Measurements from ENCODE around the gene MLPH. TPM values are rescaled to one million over a fixed set of nuclear protein-coding genes. Genes with fewer than 3 reads are reported as not detected.

MLPH gene
- total and polyA plus RNA-seq, 2 of the 13 experiments (the other 11 are each of a cell fraction or from before 2014, with no cell fraction given) = 0.12 TPM; not detected in 1

DNA sequence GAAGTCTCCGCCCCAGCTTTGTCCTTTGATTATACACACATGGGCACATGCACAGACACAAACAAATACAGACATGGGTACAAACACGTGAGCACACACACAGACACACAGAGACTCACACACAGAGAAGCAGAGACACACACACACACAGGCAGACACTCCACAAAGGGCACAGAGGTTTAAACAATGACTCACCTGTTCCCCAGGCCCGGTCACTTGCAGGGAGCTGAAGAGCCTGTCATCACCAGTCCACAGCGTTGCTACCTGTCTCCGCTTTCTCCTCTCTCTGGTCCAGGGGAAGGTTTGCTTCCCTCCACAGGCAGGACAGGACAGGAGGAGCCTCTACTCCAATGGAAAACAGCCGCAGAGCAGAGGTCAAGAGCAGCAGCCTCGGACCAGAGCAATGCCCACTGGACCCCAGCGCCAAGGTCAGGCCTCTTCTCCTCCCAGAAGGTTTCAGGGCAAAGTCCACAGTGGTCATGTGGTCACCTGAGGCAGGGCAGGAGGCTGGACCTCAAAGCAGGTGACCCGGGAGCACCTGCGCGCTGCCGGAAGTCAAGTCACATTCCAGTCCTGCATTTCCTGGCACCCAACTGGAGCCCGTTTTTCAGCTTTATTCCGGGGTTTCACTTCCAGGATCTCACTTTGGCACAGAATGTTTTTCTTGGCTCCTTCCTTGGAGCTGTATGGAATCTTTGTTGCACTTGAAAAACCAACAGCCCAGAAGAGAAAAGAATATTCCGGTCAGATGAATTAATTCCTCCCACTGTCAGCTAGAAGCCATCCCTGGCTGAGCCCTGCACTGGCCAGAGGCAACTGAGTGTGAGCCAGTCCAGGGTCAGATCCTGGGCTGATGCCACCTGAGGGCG lies 103.5 kb downstream of the MLPH start, which contains the start of gene RAB17 (continued):
- no peak for TF ChIP-seq ZNF879 (CRISPR knock-in tag; IDR thresholded peaks at IDR 0.05)
- peak; percentile 82; the same call in 1 of the 2 replicates for TF ChIP-seq ZNF891 (CRISPR knock-in tag; IDR thresholded peaks at IDR 0.05)
- peak; percentile 19; the same call in 1 of the 2 replicates for TF ChIP-seq XBP1 (CRISPR knock-in tag; IDR thresholded peaks at IDR 0.05)
- TF ChIP-seq ZNF331 (CRISPR knock-in tag; IDR thresholded peaks at IDR 0.05) = peak; percentile 81
- TF ChIP-seq TBL1XR1 (IDR thresholded peaks at IDR 0.05; ENCODE audit: borderline replicate concordance, low read length, partially characterized antibody) = no peak
- 0 out of 2 replicates have a peak, but pooled peaks have one; percentile 11 for TF ChIP-seq ZNF569 (CRISPR knock-in tag; IDR thresholded peaks at IDR 0.05; ENCODE audit: borderline replicate concordance)
- TF ChIP-seq, protein P1, sequence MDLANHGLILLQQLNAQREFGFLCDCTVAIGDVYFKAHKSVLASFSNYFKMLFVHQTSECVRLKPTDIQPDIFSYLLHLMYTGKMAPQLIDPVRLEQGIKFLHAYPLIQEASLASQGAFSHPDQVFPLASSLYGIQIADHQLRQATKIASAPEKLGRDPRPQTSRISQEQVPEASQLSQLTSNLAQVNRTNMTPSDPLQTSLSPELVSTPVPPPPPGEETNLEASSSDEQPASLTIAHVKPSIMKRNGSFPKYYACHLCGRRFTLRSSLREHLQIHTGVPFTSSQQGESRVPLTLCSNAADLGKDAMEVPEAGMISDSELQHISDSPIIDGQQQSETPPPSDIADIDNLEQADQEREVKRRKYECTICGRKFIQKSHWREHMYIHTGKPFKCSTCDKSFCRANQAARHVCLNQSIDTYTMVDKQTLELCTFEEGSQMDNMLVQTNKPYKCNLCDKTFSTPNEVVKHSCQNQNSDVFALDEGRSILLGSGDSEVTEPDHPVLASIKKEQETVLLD (CRISPR knock-in tag; IDR thresholded peaks at IDR 0.05; ENCODE audit: low read depth) = peak; percentile 52; the same call in 1 of the 2 replicates
- 0 out of 2 replicates have a peak, but pooled peaks have one; percentile 11 for TF ChIP-seq ZNF777 (CRISPR knock-in tag; IDR thresholded peaks at IDR 0.05)
- TF ChIP-seq, protein P2, sequence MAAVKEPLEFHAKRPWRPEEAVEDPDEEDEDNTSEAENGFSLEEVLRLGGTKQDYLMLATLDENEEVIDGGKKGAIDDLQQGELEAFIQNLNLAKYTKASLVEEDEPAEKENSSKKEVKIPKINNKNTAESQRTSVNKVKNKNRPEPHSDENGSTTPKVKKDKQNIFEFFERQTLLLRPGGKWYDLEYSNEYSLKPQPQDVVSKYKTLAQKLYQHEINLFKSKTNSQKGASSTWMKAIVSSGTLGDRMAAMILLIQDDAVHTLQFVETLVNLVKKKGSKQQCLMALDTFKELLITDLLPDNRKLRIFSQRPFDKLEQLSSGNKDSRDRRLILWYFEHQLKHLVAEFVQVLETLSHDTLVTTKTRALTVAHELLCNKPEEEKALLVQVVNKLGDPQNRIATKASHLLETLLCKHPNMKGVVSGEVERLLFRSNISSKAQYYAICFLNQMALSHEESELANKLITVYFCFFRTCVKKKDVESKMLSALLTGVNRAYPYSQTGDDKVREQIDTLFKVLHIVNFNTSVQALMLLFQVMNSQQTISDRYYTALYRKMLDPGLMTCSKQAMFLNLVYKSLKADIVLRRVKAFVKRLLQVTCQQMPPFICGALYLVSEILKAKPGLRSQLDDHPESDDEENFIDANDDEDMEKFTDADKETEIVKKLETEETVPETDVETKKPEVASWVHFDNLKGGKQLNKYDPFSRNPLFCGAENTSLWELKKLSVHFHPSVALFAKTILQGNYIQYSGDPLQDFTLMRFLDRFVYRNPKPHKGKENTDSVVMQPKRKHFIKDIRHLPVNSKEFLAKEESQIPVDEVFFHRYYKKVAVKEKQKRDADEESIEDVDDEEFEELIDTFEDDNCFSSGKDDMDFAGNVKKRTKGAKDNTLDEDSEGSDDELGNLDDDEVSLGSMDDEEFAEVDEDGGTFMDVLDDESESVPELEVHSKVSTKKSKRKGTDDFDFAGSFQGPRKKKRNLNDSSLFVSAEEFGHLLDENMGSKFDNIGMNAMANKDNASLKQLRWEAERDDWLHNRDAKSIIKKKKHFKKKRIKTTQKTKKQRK (IDR thresholded peaks at IDR 0.05; ENCODE audit: low read length) = no peak
- TF ChIP-seq, protein P3, sequence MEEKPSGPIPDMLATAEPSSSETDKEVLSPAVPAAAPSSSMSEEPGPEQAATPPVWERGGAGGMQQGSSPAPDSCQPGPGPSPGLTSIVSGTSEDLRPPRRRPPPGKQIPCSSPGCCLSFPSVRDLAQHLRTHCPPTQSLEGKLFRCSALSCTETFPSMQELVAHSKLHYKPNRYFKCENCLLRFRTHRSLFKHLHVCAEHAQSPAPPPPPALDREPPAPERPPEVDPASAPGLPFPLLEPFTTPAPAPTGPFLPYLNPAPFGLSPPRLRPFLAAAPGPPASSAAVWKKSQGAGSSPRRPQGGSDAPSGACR (CRISPR knock-in tag; IDR thresholded peaks at IDR 0.05) = peak; percentile 87; the same call in 1 of the 2 replicates
- TF ChIP-seq, protein P4, sequence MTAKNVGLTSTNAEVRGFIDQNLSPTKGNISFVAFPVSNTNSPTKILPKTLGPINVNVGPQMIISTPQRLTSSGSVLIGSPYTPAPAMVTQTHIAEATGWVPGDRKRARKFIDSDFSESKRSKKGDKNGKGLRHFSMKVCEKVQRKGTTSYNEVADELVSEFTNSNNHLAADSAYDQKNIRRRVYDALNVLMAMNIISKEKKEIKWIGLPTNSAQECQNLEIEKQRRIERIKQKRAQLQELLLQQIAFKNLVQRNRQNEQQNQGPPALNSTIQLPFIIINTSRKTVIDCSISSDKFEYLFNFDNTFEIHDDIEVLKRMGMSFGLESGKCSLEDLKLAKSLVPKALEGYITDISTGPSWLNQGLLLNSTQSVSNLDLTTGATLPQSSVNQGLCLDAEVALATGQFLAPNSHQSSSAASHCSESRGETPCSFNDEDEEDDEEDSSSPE (CRISPR knock-in tag; IDR thresholded peaks at IDR 0.05) = peak; percentile 45
- no peak for TF ChIP-seq REXO4 (CRISPR knock-in tag; IDR thresholded peaks at IDR 0.05; ENCODE audit: borderline replicate concordance)
- TF ChIP-seq, protein P5, sequence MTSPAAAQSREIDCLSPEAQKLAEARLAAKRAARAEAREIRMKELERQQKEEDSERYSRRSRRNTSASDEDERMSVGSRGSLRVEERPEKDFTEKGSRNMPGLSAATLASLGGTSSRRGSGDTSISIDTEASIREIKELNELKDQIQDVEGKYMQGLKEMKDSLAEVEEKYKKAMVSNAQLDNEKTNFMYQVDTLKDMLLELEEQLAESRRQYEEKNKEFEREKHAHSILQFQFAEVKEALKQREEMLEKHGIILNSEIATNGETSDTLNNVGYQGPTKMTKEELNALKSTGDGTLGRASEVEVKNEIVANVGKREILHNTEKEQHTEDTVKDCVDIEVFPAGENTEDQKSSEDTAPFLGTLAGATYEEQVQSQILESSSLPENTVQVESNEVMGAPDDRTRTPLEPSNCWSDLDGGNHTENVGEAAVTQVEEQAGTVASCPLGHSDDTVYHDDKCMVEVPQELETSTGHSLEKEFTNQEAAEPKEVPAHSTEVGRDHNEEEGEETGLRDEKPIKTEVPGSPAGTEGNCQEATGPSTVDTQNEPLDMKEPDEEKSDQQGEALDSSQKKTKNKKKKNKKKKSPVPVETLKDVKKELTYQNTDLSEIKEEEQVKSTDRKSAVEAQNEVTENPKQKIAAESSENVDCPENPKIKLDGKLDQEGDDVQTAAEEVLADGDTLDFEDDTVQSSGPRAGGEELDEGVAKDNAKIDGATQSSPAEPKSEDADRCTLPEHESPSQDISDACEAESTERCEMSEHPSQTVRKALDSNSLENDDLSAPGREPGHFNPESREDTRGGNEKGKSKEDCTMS (CRISPR knock-in tag; conservative IDR thresholded peaks at IDR 0.05) = no peak
- TF ChIP-seq ZNF598 (CRISPR knock-in tag; IDR thresholded peaks at IDR 0.05; ENCODE audit: borderline replicate concordance) = peak; percentile 93; the same call in 1 of the 2 replicates
- TF ChIP-seq HNF4G (IDR thresholded peaks at IDR 0.05; ENCODE audit: borderline replicate concordance, low read depth, low read length) = peak; percentile 100
- peak; percentile 100 for TF ChIP-seq HNF4G (CRISPR knock-in tag; IDR thresholded peaks at IDR 0.05; ENCODE audit: borderline replicate concordance, low read depth)
- TF ChIP-seq, protein P6, sequence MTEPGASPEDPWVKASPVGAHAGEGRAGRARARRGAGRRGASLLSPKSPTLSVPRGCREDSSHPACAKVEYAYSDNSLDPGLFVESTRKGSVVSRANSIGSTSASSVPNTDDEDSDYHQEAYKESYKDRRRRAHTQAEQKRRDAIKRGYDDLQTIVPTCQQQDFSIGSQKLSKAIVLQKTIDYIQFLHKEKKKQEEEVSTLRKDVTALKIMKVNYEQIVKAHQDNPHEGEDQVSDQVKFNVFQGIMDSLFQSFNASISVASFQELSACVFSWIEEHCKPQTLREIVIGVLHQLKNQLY (CRISPR knock-in tag; IDR thresholded peaks at IDR 0.05) = peak; percentile 86
- TF ChIP-seq ZNF619 (CRISPR knock-in tag; IDR thresholded peaks at IDR 0.05) = no peak
